HepG2 (cell line): Measurements from ENCODE around the gene SLC25A10. TPM values are rescaled to one million over a fixed set of nuclear protein-coding genes. Genes with fewer than 3 reads are reported as not detected.

Experiments used
- BCL3 ChIP-seq: sonication (generic); formaldehyde crosslinking; IDR thresholded peaks from 2 replicates; pipeline ENCODE4 v1.5.1; 2020; ENCODE audit warnings: mild to moderate bottlenecking, missing genetic modification reagents, moderate library complexity
- GLI4 ChIP-seq: sonication (generic); formaldehyde crosslinking; IDR thresholded peaks from 2 replicates; pipeline ENCODE4 v1.5.1; 2020; ENCODE audit warnings: missing genetic modification reagents, mild to moderate bottlenecking, moderate library complexity, borderline replicate concordance
- HNRNPK ChIP-seq: fragments of 200-400 bp; formaldehyde crosslinking; IDR thresholded peaks from 2 replicates; pipeline ENCODE4 v1.6.1; 2018; ENCODE audit warnings: low read length, low read depth, moderate library complexity, mild to moderate bottlenecking; ENCODE audit not compliant: poor library complexity, severe bottlenecking
- MED13 ChIP-seq: sonication (generic); formaldehyde crosslinking; IDR thresholded peaks from 2 replicates; pipeline ENCODE4 v1.5.0; 2020; ENCODE audit warnings: missing genetic modification reagents
- NPAS2 ChIP-seq: sonication (generic); formaldehyde crosslinking; IDR thresholded peaks from 2 replicates; pipeline ENCODE4 v1.8.0; 2022; ENCODE audit warnings: mild to moderate bottlenecking, missing genetic modification reagents, borderline replicate concordance
- NR2C2 ChIP-seq: sonication (generic); formaldehyde crosslinking; IDR thresholded peaks from 2 replicates; pipeline ENCODE4 v1.4.0; 2020; ENCODE audit warnings: missing genetic modification reagents, mild to moderate bottlenecking, moderate library complexity, borderline replicate concordance
- PHF8 ChIP-seq: sonication (generic); formaldehyde crosslinking; IDR thresholded peaks from 2 replicates; pipeline ENCODE4 v1.5.0; 2020; ENCODE audit warnings: missing genetic modification reagents
- SMARCC2 ChIP-seq: fragments of 450-650 bp; IDR thresholded peaks from 2 replicates; pipeline ENCODE4 v1.6.1; 2017; ENCODE audit warnings: antibody characterized with exemption, mild to moderate bottlenecking
- SMC3 ChIP-seq: IDR thresholded peaks from 2 replicates; pipeline ENCODE4 v1.6.1; 2011; ENCODE audit warnings: low read length, improper control_type of control experiment
- SP4 ChIP-seq: sonication (generic); formaldehyde crosslinking; IDR thresholded peaks from 2 replicates; pipeline ENCODE4 v1.8.1; 2023; ENCODE audit warnings: mild to moderate bottlenecking, missing genetic modification reagents
- TCF12 ChIP-seq, 2 experiments: fragments of 450-650 bp in 1 of 2; sonication (generic) in 1 of 2; formaldehyde crosslinking in 1 of 2; IDR thresholded peaks; 2 replicates each; pipeline versions ENCODE4 v1.6.1 to v1.8.0; 2017 to 2022; ENCODE audit warnings: antibody characterized with exemption in 1 of 2, mild to moderate bottlenecking in 1 of 2, missing genetic modification reagents in 1 of 2, moderate library complexity in 1 of 2
- TERF1 ChIP-seq: sonication (generic); formaldehyde crosslinking; IDR thresholded peaks from 2 replicates; pipeline ENCODE4 v1.8.0; 2022; ENCODE audit warnings: mild to moderate bottlenecking, missing genetic modification reagents, moderate library complexity
- TSC22D2 ChIP-seq: sonication (generic); formaldehyde crosslinking; IDR thresholded peaks from 2 replicates; pipeline ENCODE4 v1.5.1; 2020; ENCODE audit warnings: missing genetic modification reagents, mild to moderate bottlenecking, borderline replicate concordance
- XBP1 ChIP-seq: sonication (generic); formaldehyde crosslinking; IDR thresholded peaks from 2 replicates; pipeline ENCODE4 v1.5.0; 2020; ENCODE audit warnings: missing genetic modification reagents
- YEATS2 ChIP-seq: sonication (generic); formaldehyde crosslinking; IDR thresholded peaks from 2 replicates; pipeline ENCODE4 v1.4.0; 2020; ENCODE audit warnings: missing genetic modification reagents, borderline replicate concordance
- ZBTB8A ChIP-seq: sonication (generic); formaldehyde crosslinking; IDR thresholded peaks from 2 replicates; pipeline ENCODE4 v1.4.0; 2020; ENCODE audit warnings: mild to moderate bottlenecking, low read depth, missing genetic modification reagents, borderline replicate concordance
- ZHX1 ChIP-seq: sonication (generic); formaldehyde crosslinking; IDR thresholded peaks from 2 replicates; pipeline ENCODE4 v1.8.1; 2022; ENCODE audit warnings: low read depth, mild to moderate bottlenecking, missing genetic modification reagents
- ZNF136 ChIP-seq: sonication (generic); formaldehyde crosslinking; IDR thresholded peaks from 2 replicates; pipeline ENCODE4 v1.8.1; 2022; ENCODE audit warnings: low read depth, mild to moderate bottlenecking, moderate library complexity, missing genetic modification reagents
- ZNF230 ChIP-seq: sonication (generic); formaldehyde crosslinking; IDR thresholded peaks from 2 replicates; pipeline ENCODE4 v1.4.0; 2020; ENCODE audit warnings: mild to moderate bottlenecking, missing genetic modification reagents
- ZNF614 ChIP-seq: IDR thresholded peaks from 2 replicates; pipeline ENCODE4 v1.6.1; 2018; ENCODE audit warnings: missing biosample characterization, missing genetic modification reagents, inconsistent platforms, borderline replicate concordance
- ZNF776 ChIP-seq: sonication (generic); formaldehyde crosslinking; IDR thresholded peaks from 2 replicates; pipeline ENCODE4 v1.4.0; 2020; ENCODE audit warnings: mild to moderate bottlenecking, missing genetic modification reagents
- ZNF839 ChIP-seq: sonication (generic); formaldehyde crosslinking; IDR thresholded peaks from 2 replicates; pipeline ENCODE4 v1.4.0; 2020; ENCODE audit warnings: missing genetic modification reagents, mild to moderate bottlenecking, borderline replicate concordance
- polyA plus RNA-seq, 8 experiments: library from polyadenylated mRNA; depleted of rRNA in 3 of 8; stranded (reverse) in 7 of 8; unstranded in 1 of 8; fragments of >200 nt; fragmentation: Illumina TruSeq in 4 of 8; extraction: Trizol in 4 of 8; gene quantifications; 2 replicates each; pipeline versions ENCODE4 v1.2.1 to v1.2.3, GENCODE V29; 2011 to 2016; ENCODE audit warnings: low read depth in 4 of 8, missing spikeins in 1 of 8, mixed read lengths in 1 of 8; ENCODE audit not compliant: insufficient read depth in 1 of 8
- total RNA-seq, 5 experiments: library from RNA; depleted of rRNA; stranded (reverse); fragments of >200 nt; fragmentation: Illumina TruSeq; extraction: Trizol; gene quantifications; 2 replicates each; pipeline ENCODE4 v1.2.3, GENCODE V29; 2016; ENCODE audit warnings: low read depth in 1 of 5
- TF ChIP-seq, protein P1 (sequence below): sonication (generic); formaldehyde crosslinking; IDR thresholded peaks from 2 replicates; pipeline ENCODE4 v1.5.0; 2020; ENCODE audit warnings: missing genetic modification reagents

SLC25A10 gene
- total and polyA plus RNA-seq, 2 of the 13 experiments (the other 11 are each of a cell fraction or from before 2014, with no cell fraction given), result 46.5 to 140 TPM

DNA sequence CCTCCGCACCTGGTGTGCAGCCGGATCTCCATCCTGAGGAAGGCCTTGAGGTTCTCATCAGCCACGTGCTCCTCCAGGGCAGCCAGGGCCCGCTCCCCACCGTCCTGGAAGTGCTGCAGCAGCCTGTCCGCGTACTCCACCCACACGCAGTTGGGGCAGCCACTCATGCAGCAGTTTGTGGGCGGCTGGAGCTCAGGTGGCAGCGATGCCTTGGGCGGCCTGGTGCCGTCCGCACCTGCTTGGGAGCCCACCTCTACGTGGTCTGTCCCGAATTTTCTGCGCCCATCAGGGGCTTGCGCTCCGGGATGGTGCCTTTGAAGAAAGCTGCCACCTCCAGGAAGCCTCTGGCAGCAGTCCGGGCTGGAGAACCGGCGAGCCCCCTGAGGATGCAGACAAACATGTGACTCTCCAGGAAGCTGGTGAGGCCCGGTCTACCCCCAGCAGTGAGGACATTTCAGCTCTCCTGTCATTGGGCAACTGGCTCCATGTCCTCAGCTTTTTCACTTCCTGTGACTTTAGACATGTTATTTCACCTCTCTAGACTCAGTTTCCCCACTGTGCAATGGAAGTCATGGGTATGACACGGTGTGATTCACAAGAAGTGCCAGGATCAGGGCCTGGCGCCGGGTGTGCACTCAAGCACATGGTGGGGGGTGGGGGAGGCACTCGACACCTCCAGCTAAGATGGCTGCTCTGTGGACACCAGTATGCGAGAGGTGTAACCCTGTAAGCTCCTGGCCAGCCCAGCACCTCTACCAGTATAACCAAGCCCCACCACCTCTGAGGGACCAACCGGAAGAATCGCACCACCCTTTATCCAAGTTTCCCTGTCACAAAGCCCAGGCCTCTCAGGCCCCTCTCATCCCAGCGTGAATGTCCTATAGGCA, 46.6 kb upstream of the SLC25A10 start (continued):
- TF ChIP-seq BCL3 (no peak), SP4 (CRISPR knock-in tag) (no peak), SMC3 (no peak), YEATS2 (CRISPR knock-in tag) (no peak), TCF12 (IDR thresholded peaks at IDR 0.05) (no peak), TCF12 (CRISPR knock-in tag; IDR thresholded peaks at IDR 0.05) (no peak; the same call in 1 of the 2 replicates), ZNF839 (CRISPR knock-in tag) (no peak), ZNF776 (CRISPR knock-in tag) (no peak), XBP1 (CRISPR knock-in tag) (no peak), GLI4 (CRISPR knock-in tag) (no peak), ZBTB8A (CRISPR knock-in tag) (no peak), HNRNPK (no peak), TSC22D2 (CRISPR knock-in tag) (no peak), SMARCC2 (no peak), ZNF614 (CRISPR knock-in tag) (no peak), NPAS2 (CRISPR knock-in tag) (no peak), TERF1 (no peak), PHF8 (CRISPR knock-in tag) (no peak), ZNF230 (CRISPR knock-in tag) (0 out of 2 replicates have a peak, but pooled peaks have one; percentile 9), MED13 (no peak), ZHX1 (0 out of 2 replicates have a peak, but pooled peaks have one; percentile 63), ZNF136 (no peak), NR2C2 (no peak)
- TF ChIP-seq, protein P1, sequence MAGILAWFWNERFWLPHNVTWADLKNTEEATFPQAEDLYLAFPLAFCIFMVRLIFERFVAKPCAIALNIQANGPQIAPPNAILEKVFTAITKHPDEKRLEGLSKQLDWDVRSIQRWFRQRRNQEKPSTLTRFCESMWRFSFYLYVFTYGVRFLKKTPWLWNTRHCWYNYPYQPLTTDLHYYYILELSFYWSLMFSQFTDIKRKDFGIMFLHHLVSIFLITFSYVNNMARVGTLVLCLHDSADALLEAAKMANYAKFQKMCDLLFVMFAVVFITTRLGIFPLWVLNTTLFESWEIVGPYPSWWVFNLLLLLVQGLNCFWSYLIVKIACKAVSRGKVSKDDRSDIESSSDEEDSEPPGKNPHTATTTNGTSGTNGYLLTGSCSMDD (CRISPR knock-in tag), result no peak
